Measurements from ENCODE around the gene FAM120A.

The FAM120A gene

GRCh38 chr9:93446073-93446472, 5.4 kb upstream of the FAM120A start:
- no peak for DNase-seq (ENCODE audit: low spot score)

DNA sequence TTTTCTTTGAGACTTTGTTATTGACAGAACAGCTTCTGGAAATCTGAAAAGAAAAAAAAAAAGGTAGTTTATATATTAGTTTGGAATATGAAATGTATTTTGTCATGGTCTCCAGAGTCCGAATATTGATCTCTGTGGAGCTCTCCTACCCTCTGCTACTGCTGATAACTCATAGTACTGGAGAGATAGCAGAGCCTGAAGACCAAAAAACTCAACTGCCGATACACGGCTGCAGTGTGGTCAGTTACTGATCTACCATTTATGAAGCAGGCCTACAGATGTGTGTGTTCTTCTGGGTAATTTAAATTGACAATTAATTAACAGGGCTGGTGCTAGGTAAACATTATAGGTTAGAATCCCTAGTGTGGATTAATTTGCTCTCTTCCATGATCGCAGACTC, 3.8 kb upstream of the FAM120A start:
- DNase-seq (ENCODE audit: low spot score): no peak

DNA sequence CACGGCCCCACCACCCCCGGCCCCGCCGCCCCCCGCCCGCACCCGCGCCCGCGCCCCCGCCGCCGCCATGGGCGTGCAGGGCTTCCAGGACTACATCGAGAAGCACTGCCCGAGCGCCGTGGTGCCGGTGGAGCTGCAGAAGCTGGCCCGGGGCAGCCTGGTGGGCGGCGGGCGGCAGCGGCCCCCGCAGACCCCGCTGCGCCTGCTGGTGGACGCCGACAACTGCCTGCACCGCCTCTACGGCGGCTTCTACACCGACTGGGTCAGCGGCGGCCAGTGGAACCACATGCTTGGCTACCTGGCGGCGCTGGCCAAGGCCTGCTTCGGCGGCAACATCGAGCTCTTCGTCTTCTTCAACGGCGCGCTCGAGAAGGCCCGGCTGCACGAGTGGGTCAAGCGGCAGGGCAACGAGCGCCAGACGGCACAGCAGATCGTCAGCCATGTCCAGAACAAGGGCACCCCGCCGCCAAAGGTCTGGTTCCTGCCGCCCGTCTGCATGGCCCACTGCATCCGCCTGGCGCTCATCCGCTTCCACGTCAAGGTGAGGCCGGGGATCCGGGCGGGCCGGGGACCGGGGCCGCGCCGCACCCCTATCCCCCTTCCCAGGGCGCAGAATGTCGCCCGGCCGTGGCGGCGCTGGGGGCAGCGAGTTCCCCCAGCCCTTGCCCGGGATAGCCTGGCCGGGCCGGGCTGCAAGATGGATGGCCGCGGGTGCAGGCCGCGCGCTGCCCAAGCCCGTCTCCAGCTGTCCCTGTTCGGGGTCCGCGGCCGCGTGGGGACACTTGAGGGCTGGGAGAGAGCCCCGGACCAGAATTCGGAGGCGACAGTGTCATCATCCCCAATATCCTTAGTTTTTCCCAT, 594 bp downstream of the FAM120A start:
- no peak for DNase-seq (ENCODE audit: low spot score)

DNA sequence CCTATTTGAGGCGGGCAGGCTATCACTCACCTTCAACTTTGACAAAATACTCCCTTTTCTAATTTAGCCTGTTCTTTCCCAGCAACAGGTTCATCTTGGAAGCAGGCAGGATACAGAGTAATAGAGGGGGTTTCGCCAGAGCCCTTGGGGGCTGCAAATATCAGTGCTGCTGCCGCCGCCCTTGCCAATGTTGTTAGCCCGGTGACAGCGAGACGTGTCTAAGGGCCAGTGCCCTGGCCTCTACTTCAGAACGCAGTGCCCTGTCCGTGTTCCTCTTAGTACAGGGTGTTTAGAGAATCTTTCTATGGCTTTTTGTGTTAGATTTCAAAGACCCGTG, 1.2 kb downstream of the FAM120A start:
- no peak for DNase-seq (ENCODE audit: low spot score)

- DNase-seq (ENCODE audit: low spot score): peak; percentile 94
Observed at GRCh38 chr9:93453047-93453914, 1.8 kb downstream of the FAM120A start, which contains the start of gene FAM120AOS. Gene FAM120AOS (minus strand): TSS chr9:93453581. CDS start chr9:93452709, 872 bp downstream.

DNA sequence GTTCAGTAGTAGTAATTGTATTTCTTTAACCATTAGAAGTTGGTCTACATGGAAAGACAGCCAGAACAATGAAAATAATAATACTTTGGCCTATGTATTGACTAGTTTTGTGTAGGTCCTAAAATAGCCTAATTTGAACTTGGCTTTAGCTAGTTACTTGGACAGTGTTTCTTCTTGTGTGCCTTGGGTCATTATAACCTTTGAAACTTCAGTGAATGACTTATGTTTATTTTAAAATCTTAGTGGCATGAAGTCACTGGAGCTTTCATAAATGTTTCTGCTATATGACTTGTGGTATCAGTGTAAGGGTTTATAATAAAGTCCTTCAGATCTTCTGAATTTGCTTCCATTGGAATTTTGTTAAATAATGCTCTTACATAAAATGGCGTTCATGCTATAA, 4.5 kb downstream of the FAM120A start:
- DNase-seq (ENCODE audit: low spot score): no peak

- no peak for DNase-seq (ENCODE audit: low spot score)
Observed at GRCh38 chr9:93456504-93456903, 5.0 kb downstream of the FAM120A start.

- no peak for DNase-seq (ENCODE audit: low spot score)
Observed at GRCh38 chr9:93457006-93457405, 5.5 kb downstream of the FAM120A start.

GRCh38 chr9:93458712-93459111, 7.2 kb downstream of the FAM120A start:
- no peak for DNase-seq (ENCODE audit: low spot score)

DNA sequence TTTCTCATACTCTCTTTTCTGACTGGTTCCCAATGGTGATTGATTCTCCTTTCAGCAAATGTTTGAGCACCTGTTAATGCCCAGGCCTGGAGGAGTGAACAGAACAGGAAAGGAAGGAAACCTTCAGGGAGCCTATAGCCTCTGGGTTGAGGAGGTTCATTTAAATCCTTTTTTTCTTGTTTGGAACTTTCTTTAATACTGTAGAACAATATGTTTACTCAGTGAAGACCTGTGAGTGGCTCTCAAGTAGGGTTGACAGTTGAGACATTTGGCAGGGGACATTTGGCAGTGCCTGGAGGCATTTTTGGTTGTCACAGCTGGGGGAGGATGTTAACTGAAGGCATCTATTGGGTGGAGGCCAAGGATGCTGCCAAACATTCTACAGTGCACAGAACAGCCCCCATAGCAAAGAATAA, 8.0 kb downstream of the FAM120A start:
- DNase-seq (ENCODE audit: low spot score): no peak

DNA sequence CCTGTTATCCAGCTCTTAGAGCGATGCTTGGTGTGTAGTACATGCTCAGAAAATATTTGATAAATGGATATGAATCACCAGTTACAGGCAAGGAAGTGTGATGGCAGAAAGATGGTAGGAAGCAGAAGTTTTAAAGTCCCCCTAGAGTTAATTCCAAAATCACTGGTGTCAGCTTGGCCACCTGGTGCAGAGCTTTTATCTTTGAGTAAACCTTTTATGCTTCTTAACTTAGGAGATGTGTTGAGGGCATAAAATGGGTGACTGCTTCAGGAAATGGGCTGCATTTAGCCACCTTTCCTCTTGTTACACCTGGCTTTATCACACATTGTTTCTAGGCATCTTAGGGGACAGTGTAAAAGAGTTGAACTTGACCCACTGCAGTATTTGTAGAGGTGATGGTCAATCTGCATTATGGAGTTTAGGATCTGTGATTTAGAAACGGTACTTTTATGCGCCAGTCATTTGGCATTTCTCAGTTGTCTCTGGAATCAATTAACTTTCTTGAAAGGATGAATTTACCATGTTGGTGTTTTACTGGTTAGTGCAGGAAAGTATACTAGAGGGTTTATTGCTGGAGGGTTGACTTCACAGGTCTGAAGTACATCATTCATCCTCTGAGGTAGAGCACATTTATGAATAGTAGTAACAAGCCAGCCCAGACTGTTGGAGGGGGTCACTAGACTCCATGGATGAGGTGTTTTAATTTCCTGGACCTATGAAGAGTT, 9.4 kb downstream of the FAM120A start:
- no peak for DNase-seq (ENCODE audit: low spot score)

DNA sequence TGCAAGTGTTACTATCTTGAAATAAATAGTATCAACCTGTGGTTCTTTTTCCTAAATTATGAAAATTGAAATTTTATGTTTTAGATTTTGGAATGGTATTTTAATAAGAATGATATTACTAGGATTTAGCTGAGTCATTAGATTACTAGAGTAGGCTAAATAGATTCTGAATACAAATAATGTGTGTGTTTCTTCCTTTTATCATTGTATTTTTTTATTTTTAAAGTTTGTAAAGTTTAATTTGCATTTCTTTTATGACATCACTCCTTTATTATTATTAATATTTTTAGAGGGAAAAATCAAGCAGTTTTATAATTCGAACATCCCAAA, 9.9 kb downstream of the FAM120A start:
- DNase-seq (ENCODE audit: low spot score): no peak

DNA sequence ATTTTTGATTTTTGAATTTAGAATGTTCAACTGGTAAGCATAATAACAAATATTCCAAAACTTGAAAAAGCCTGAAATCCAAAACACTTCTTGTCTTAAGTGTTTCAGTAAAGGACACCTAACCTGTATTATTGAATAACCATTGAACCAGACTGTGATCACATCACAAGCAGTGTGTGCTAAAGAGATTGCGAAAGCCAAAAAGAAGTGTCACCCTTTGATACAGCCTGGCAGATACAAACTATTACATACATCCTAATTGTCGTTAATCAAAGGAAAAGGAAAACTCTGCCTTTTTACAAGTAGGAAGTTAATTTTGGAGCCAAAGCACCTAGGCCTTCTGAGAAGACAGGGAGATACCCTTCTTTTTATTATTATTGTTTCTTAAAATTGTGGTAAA, 10.3 kb downstream of the FAM120A start:
- no peak for DNase-seq (ENCODE audit: low spot score)

DNA sequence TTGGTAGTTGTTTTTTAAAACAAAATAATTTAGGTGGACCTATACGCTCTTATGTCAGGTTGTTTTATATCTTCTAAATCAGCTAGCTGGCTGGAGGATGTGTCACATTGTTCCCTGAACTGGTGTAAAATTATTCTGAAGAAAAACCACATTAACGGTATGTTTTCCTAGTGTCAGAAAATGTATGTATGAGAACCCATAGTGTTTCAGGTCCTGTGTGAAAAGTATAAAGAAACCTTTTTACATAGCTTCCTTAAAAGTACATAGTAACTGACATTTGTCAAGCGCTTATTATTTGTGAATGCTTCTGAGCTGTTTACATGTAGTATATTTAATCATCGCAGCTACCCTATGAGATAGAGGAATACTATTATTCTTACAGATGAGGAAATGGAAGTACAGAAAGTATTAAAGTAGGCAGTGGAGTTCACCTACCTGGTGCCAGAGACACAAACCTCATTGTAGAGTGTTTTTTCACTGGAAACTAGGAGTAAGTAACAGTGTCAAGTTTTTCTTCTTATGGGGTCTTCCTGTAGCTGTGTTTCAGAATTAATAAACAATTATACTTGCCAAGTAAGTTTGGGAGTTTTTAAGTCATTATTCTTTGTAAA, 12.3 kb downstream of the FAM120A start:
- no peak for DNase-seq (ENCODE audit: low spot score)

DNA sequence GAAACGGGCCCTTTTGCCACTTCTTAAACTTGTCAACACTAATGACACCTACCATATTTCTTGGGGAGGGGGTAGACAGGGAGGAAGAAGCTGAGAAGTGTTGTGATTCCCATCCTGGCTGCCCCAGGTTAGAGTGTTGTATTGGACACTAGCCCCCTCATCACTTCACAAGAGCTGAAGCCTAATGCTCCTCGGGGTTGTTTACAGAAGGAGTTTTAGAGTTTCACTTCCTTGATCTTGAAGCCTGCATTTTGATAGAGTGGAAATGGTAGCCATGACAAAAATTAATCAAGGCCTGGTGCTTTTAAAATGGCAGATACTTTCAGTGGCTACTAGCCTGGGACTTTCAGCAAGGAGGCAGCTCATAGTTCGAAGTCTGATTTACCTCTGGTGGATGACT, 12.9 kb downstream of the FAM120A start:
- DNase-seq (ENCODE audit: low spot score): no peak

DNA sequence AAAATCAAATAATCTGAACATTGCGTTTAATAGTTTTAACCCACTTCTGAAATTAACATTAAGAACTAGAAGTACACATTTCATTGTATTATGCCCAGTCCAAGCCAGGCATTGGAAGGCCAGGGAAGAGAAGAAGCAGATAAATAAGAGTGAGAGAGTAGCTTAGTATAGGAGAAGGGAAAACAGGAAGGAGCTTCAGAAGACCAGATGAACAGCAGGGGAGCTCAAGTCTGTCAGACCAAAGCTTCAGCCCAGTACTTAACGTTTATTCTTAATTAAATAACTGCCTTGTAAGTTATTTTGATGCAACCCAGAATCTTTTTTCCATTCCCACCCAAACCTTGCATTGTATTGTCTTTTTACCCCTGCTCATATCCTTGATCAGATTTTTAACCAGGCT, 13.4 kb downstream of the FAM120A start:
- DNase-seq (ENCODE audit: low spot score): no peak

DNA sequence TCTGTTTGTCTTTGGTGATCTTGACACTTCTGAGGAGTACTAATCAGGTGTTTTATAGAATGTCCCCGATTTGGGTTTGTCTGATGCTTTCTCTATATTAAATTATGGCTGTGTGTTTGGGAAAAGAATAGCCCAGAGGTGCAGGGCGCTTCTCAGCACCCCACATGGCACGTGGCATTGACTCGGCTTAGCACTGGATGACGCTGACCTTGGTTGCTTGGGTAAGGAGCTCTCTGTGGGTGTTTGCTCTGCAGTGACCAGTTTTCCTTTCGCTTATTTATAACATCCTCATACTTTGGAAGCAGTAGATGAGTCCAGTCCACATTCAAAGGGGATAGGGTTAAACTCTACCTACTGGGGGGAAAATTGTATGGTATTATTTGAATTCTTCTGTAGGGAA, 14.4 kb downstream of the FAM120A start:
- no peak for DNase-seq (ENCODE audit: low spot score)

GRCh38 chr9:93466416-93467061, 15.1 kb downstream of the FAM120A start:
- no peak for DNase-seq (ENCODE audit: low spot score)

DNA sequence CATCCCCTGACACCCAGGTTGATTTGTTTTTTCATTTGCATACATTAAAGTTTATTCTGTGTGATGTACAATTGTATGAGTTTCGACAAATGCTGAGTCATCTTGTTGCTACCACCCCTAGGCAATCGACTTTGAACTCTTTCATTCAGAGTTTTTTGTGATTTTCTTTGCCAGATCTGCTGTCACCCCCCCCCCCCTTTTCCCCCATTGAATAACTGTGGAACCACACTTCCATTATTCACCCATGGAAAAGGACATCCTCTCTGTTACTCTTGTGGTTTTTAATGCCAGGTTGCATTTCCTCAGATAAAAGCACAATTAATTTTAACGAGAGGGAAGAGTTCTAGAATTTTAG, 15.6 kb downstream of the FAM120A start:
- DNase-seq (ENCODE audit: low spot score): no peak

DNA sequence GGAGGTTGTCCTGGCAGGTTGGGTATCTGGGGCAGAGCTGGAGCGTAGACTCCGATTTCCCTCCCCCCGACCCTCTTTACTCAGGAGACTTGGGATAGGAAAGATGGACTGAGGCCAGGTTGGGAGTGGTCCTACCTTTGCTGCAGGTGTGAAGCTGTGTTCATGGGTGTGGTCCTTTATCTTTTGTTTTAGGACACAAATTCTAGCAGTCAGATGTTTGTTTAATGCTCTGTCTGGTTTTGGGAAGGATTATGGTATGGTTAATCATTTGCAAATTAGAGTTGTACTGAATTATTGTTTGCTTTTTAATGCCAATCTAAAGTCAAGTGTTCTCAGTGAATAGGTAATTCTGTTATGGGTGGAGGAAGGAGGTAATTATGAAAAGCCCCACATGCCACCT, 16.0 kb downstream of the FAM120A start:
- no peak for DNase-seq (ENCODE audit: low spot score)

- peak; percentile 74 for DNase-seq (ENCODE audit: low spot score)
Observed at GRCh38 chr9:93468763-93469456, 17.4 kb downstream of the FAM120A start.
